Type B pancreatic cell (in vitro differentiated cells): Measurements from ENCODE around the gene SGSM2. TPM values are rescaled to one million over a fixed set of nuclear protein-coding genes. Genes with fewer than 3 reads are reported as not detected.

Experiments
- DNase-seq: peaks from one replicate; pipeline ENCODE4 v3.0.0; 2021; ENCODE audit warnings: mixed read lengths; ENCODE audit not compliant: unreplicated experiment; ENCODE audit errors: extremely low spot score
- H3K27ac Mint-ChIP-seq: 2 replicates; pipeline ENCODE4 v1.8.0; 2021; ENCODE audit warnings: mild to moderate bottlenecking, mixed read lengths
- H3K27me3 Mint-ChIP-seq: 2 replicates; pipeline ENCODE4 v1.8.0; 2021; ENCODE audit warnings: mixed read lengths
- H3K36me3 Mint-ChIP-seq: 2 replicates; pipeline ENCODE4 v1.8.0; 2021; ENCODE audit warnings: mixed read lengths
- H3K4me1 Mint-ChIP-seq: one replicate; pipeline ENCODE4 v1.8.0; 2021; ENCODE audit warnings: mixed read lengths; ENCODE audit not compliant: unreplicated experiment
- H3K4me3 Mint-ChIP-seq: 2 replicates; pipeline ENCODE4 v1.8.0; 2021; ENCODE audit warnings: mild to moderate bottlenecking, mixed read lengths
- H3K9me3 Mint-ChIP-seq: 2 replicates; pipeline ENCODE4 v1.8.0; 2021; ENCODE audit warnings: mixed read lengths
- total RNA-seq: library from RNA; stranded (reverse); gene quantifications from 2 replicates; pipeline ENCODE4 v1.2.1, GENCODE V29; 2021; ENCODE audit warnings: low replicate concordance
- TF ChIP-seq, protein P1 (sequence below): fragments of 200-600 bp; sonication (generic); conservative IDR thresholded peaks from 2 replicates; pipeline ENCODE4 v1.5.0; 2021; ENCODE audit warnings: antibody characterized with exemption, mild to moderate bottlenecking

SGSM2 gene
- total RNA-seq, 1 donor from 2014 or later = 74.3 TPM

GRCh38 chr17:2406271-2406902, 69.1 kb downstream of the SGSM2 start:
- no peaks in the 10 kb centered on the region for H3K9me3 Mint-ChIP-seq
- peaks cover 10% of the 10 kb centered on the region for H3K36me3 Mint-ChIP-seq
- TF ChIP-seq, protein P1, sequence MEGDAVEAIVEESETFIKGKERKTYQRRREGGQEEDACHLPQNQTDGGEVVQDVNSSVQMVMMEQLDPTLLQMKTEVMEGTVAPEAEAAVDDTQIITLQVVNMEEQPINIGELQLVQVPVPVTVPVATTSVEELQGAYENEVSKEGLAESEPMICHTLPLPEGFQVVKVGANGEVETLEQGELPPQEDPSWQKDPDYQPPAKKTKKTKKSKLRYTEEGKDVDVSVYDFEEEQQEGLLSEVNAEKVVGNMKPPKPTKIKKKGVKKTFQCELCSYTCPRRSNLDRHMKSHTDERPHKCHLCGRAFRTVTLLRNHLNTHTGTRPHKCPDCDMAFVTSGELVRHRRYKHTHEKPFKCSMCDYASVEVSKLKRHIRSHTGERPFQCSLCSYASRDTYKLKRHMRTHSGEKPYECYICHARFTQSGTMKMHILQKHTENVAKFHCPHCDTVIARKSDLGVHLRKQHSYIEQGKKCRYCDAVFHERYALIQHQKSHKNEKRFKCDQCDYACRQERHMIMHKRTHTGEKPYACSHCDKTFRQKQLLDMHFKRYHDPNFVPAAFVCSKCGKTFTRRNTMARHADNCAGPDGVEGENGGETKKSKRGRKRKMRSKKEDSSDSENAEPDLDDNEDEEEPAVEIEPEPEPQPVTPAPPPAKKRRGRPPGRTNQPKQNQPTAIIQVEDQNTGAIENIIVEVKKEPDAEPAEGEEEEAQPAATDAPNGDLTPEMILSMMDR = no peak
- peaks cover 32% of the 10 kb centered on the region for H3K4me1 Mint-ChIP-seq
- H3K27me3 Mint-ChIP-seq = no peaks in the 10 kb centered on the region
- peak overlapping the region; percentile 98 for H3K27ac Mint-ChIP-seq
- H3K4me3 Mint-ChIP-seq = peak overlapping the region; percentile 80
- DNase-seq = no peak

DNA sequence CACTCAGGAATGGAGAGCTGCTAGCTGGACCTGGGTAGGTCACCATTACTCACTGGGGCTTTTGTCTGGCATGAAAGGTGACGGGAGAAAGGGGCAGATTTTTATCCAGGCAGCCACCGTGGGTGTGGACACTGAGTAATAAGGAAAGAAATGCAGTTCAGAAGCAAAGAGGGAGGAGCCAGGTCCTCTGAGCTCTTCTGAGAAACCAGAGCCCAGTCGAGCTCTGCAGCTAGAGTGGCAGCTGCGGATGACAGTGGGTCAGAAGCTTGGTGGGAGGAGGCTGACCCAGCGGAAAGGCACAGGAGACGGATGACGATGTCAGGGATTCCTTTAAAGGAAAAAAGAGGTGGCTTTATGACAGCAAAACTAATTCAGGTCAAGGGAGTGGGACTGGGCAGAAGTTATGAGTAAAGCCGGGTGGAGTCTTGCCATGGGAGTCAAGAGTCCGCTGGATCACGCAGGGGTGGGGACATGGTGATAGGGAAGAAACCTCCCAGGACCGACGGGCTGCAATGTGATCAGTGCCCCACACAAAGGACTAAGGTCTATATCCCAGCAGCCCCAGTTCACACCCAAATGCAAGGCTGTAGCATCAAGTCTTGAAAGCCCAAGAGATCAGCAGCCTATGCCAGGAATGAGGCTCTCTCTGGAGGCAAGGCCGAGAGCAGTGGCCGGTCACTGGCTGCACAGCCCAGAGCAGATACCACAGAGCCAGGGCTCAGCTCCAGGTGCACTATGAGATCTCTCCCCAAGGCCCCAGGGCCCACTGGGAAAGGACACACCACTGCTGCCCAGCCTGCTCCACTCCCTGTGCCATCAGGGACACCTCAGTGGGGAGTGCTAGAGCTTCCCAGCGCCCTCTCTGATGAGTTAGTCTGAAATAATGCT, 69.8 kb downstream of the SGSM2 start:
- Mint-ChIP-seq H3K4me3 (peak overlapping the region; percentile 80), H3K9me3 (no peaks in the 10 kb centered on the region), H3K4me1 (peaks cover 32% of the 10 kb centered on the region), H3K36me3 (peaks cover 10% of the 10 kb centered on the region), H3K27me3 (no peaks in the 10 kb centered on the region), H3K27ac (peak overlapping the region; percentile 98)
- DNase-seq = no peak
- TF ChIP-seq, protein P1 = no peak

DNA sequence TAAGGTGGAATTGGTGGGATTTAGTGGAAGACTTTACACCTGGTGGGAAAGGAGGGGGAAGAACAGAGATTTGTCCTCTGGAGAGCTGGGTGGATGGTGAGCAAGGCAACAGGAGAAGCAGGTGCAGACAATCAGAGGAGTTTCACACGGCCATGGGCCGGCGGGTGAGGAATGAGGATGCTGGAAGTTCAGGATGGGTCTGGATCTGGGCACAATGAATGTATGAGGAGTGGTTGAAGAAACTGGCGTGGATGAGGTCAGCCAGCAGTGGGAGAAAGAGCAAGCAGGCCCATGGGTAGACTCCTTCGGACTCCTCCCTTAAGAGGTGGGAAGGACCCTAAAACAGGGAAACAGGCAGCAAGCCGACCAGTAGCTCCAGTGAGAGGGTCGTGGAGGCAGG, 73.7 kb downstream of the SGSM2 start:
- H3K27ac Mint-ChIP-seq = peak overlapping the region; percentile 1
- H3K4me3 Mint-ChIP-seq = no peak overlapping the region
- no peaks in the 10 kb centered on the region for H3K9me3 Mint-ChIP-seq
- no peak for DNase-seq
- no peaks in the 10 kb centered on the region for H3K27me3 Mint-ChIP-seq
- peaks cover 13% of the 10 kb centered on the region for H3K4me1 Mint-ChIP-seq
- TF ChIP-seq, protein P1 = no peak
- H3K36me3 Mint-ChIP-seq = peaks cover 13% of the 10 kb centered on the region

DNA sequence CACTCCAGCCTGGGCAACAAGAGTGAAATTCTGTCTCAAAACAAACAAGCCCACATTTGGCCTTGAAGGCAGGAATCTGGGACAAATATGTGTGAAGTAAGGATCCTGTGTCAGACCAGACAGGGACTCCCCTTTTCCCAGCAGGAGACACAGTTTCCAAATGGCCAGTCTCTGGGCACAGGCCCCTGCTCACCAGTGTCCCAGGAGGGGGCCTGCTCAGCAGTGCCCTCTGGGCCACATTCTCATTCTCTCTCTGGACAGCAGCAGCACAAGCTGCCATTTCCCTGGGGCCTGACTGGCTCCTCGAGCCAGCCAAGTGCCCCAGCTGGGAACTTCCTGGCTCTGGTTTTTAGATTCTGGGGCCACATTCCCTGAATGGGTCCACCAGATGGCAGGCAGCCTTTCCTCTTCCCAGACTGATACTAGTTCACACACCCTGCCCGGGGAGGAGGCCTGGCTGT, 75.3 kb downstream of the SGSM2 start:
- H3K36me3 Mint-ChIP-seq = peaks cover 9% of the 10 kb centered on the region
- H3K27ac Mint-ChIP-seq = peak overlapping the region; percentile 67
- DNase-seq = no peak
- H3K9me3 Mint-ChIP-seq = no peaks in the 10 kb centered on the region
- no peak overlapping the region for H3K4me3 Mint-ChIP-seq
- peaks cover 10% of the 10 kb centered on the region for H3K4me1 Mint-ChIP-seq
- TF ChIP-seq, protein P1 = no peak
- no peaks in the 10 kb centered on the region for H3K27me3 Mint-ChIP-seq

- no peaks in the 10 kb centered on the region for H3K27me3 Mint-ChIP-seq
- no peaks in the 10 kb centered on the region for H3K9me3 Mint-ChIP-seq
- H3K4me3 Mint-ChIP-seq = no peak overlapping the region
- peaks cover 10% of the 10 kb centered on the region for H3K4me1 Mint-ChIP-seq
- H3K27ac Mint-ChIP-seq = no peak overlapping the region
- TF ChIP-seq, protein P1 = no peak
- DNase-seq = no peak
- peaks cover 12% of the 10 kb centered on the region for H3K36me3 Mint-ChIP-seq
These were observed 77.3 kb downstream of the SGSM2 start for GRCh38 chr17:2414446-2415064.
